HG02840 (cell line): ENCODE data around the gene SNX13.
"Not testable (repeated sequence)": the region's sequence is repeated elsewhere in the genome, so short reads cannot be mapped to it uniquely, and the experiment has no call there.

Source experiments
- ATAC-seq: cut with Tn5 transposase; IDR thresholded peaks from one replicate; pipeline ENCODE4 v1.9.1; 2021; ENCODE audit warnings: mild to moderate bottlenecking, moderate library complexity, moderate number of reproducible peaks; ENCODE audit not compliant: unreplicated experiment, low FRiP score

SNX13 gene

DNA sequence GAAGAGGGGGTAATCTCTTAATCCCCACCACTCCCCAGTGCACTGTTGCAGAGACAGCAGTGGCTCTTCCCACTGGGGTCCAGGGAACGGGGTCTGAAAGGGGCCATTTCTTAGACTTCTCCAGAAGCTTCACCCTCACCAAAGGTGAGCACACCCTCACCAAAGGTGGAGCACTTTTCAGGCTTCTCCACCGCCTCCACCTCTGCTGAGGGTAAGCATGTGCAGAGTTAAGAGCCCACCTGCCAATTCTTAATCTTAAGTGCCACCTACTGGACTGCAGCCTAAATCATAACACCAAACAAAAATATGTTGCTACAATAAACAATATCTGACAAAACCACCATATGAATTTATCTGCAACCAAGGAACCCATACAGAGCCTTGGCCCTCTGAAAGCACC, 27.0 kb downstream of the SNX13 start:
- ATAC-seq: no peak

DNA sequence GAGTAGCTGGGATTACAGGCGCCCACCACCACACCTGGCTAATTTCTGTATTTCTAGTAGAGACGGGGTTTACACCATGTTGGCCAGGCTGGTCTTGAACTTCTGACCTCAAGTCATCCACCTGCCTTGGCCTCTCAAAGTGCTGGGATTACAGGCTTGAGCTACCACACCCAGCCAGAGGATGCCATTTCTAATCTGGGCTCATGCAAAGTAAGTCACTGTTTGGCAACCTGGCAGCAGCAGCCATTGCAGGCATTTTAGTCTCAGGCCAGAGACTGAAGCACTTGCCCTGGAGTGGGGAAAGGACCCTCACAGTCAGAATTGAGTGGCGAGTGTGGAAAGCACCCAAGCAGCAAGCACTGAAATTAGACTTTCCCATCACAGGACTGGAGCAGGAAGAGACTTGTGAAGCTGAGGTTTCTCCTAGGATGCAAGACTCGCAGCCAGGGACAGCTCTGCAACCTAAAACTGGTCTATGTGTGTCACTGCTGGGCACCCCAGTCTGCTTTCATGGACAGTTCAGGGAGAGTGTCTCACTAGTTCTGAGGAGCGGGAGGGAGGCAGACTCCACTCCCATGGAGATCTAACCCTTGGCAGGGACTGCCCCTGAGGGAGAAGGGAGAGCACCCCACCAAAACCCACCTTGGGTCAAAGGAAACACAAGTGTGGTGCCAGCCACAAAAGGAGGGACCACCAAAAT, 27.6 kb downstream of the SNX13 start:
- ATAC-seq: no peak

DNA sequence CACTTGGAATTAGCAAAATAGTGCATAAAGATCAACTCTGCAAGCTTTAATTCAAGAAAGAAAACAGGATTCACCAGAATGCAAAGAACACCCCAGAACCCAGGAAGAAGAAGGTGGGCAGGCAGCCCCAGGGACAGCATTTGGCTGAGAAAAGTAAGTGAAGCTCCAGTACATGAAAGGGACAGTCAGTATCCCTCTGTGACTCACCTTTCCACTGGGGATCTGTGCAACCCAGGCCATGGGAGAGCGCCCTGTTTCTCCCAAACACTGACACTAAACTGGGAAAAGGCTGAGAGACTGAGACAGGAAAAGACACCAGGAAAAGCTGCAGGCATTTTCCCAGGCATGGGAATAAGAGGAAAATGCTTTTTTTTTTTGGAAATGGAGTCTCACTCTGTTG, 28.2 kb downstream of the SNX13 start:
- ATAC-seq: no peak

DNA sequence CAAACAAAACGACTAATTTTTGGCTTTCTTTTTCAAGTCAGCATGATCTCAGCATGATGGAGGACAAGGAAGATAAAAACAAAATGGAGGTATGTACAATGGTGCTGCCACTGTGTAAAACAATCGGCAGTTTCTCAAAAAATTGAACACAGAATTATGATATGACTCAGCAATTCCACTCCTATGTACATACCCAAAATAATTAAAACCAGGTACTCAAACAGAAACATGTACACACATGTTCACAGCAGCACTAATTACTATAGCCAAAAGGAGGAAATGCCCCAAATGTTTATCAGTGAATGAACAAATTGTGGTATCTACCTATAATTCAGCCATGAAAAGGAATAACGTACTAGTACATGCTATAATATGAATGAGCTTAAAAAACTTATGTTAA, 29.9 kb downstream of the SNX13 start:
- no peak for ATAC-seq

DNA sequence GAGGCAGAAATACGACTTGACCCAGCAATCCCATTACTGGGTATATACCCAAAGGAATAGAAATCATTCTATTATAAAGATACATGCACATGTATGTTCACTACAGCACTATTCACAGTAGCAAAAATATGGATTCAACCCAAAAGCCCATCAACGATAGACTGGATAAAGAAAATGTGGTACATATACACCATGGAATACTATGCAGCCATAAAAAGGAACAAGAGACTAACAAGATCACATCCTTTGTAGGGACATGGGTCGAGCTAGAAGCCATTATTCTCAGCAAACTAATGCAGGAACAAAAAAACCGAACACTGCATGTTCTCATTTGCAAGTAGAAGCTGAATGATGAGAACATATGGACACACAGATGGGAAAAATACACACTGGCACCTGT, 31.0 kb downstream of the SNX13 start:
- not testable (repeated sequence) for ATAC-seq

DNA sequence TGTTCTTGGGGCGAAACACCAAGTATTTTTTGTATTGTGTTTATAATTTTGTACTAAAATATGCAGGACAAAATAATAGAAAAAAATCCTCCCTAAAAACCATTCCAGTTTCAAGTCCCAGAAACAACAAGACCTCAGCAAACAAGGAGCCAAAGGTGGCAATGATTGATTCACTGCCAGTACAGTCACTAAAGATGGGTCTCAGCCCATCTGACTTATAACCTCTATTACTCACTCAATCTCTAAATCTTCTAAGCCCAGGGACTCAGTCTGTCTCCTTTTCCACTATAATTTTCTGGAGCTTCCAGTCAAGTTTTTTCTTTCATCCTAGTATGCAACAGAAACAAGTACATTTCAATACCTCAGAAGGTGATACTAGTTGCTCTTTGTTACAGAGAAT, 33.3 kb downstream of the SNX13 start:
- no peak for ATAC-seq

DNA sequence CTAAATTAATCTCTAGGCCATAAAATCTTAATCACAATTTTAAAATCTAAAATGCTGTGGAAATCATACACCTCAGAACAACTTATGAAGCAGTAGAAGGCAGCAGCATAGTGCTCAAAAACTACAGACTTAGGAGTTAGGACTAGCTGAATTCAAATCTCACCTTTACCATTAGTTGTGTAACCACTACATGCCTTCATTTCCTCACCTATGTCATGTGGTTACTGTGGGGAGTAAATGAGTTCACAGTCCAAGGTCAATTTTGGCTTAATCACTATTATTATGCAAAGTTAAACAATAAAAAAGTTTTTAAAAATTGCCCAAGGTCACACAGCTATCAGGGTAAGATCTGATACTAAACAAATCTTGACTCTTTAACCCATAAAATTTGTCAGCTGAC, 37.0 kb downstream of the SNX13 start:
- no peak for ATAC-seq

DNA sequence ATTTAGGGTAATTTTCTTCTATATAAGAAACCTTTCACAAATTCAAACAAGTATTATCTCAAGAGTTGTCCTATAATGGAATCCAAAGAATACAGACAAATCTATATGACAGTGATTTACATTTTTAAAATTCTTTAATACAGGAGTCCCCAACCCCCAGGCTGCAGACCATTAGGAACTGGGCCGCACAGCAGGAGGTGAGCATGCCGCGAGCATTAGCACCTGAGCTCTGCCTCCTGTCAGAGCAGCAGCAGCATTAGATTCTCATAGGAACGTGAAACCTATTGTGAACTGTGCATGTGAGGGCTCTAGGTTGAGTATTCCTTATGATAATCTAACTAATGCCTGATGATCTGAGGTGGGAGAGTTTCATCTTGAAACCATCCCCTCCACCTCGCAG, 37.7 kb downstream of the SNX13 start:
- no peak for ATAC-seq

DNA sequence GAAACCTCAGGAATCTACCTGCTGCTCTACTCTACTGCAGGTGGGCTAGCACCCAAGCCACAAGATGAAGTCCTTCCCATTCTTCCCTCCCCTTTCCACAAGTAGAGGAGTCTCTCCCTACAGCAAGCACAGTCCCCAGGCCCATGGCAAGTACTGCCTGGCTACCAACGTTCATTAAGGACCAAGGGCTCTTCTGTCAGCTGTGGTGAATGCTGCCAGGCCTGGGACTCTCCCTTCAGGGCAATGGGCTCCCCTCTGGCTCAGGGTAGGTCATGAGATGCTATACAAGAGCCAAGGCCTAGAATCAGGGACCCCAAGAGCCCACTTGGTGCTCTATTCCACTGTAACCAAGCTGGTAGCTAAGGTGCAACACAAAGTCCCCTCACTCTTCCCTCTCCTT, 39.8 kb downstream of the SNX13 start:
- ATAC-seq: no peak

DNA sequence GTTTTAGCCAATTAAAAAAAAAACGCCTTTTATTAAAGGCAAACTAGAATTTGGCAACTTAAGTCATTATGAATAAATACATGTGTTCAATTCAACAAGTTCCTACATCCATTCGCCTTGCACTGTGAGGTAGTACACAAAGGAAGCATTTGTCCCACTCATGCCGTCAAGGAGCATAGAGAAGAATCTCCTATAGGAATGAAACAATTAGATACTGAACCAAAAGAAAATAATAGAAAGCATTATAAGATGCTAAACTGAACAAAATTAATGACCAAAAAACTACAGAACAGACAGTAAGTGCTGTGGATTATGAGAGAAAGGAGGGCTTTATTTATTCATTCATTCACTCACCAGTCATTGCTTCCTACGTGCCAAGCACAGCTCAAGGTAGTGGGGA, 42.2 kb downstream of the SNX13 start:
- no peak for ATAC-seq

DNA sequence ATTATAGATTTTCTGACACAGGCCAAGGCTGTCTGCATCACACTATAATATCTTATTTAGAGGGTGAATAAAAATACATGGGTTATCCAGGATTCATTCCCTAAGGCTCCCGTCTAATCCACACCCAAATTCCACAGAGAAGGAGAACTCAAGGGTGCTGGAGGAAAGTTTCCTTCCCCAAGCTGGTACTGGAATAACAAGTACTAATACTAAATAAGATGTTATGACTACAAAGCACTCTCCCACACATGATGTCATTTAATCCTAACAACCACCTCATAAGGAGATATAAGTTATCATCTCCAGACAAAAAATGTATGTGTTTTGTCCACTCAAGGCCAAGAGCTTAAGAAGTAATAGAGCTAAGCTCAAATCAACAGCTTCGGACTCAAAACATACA, 53.0 kb downstream of the SNX13 start:
- ATAC-seq: no peak

DNA sequence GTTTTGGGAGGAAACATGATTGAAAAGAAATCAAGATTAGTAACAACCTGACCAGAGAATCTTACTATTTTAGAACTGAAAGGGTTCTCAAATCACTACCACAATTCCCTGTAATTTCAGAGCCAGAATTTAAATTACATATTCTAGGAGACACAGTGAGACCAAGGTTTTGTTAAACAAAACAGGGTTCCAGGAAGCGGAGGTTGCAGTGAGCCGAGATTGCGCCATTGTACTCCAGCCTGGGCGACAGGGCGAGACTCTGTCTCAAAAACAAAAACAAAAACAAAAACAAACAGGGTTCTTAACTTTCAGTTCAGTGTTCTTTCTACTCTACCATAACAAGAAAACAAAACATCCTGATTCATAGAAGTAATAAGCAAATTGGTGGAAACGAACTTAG, 57.6 kb downstream of the SNX13 start:
- no peak for ATAC-seq

DNA sequence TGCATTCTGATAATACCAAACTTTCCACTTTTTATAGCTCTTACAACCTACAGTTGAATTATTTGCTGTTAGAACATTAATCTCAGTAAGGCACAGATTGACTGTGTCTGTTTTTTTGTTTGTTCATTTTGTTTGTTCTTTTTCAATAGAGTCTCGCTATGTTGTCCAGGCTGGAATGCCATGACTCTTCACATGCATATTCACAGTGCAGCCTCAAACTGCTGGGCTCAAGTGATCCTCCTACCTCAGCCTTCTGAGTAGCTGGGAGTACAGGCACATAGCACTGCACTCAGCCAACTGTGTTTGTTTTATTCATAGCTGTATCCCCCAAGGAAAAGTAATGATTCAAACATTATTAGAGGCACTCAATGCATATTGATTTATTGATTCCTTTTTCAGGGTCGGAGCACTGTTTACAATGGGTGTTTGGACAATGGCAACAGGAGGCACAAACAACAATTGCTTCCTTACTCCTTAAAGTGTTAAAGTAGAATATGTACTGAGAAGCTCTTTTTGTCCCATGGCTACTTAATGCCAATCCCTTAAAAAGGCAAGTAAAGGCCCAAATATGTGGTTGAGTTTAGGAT, 61.1 kb downstream of the SNX13 start:
- ATAC-seq: no peak

DNA sequence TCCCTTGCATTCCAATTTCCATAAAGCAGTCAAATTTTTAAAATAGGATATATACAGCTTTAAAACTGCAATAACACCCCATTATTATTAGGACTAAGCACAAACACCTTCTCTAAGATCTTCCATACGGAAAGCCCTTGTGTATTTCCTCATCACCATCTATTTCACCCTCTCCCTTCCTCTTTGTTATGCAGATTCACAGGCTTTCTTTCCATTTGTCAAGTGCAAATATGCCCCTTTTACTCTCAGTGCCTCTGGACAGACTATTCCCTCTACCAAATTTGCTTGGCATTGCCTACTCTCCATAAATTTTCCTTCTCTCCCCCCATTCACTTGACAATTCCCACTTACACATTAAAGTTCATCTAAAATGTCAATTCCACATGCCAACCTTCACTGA, 61.7 kb downstream of the SNX13 start:
- ATAC-seq: no peak

DNA sequence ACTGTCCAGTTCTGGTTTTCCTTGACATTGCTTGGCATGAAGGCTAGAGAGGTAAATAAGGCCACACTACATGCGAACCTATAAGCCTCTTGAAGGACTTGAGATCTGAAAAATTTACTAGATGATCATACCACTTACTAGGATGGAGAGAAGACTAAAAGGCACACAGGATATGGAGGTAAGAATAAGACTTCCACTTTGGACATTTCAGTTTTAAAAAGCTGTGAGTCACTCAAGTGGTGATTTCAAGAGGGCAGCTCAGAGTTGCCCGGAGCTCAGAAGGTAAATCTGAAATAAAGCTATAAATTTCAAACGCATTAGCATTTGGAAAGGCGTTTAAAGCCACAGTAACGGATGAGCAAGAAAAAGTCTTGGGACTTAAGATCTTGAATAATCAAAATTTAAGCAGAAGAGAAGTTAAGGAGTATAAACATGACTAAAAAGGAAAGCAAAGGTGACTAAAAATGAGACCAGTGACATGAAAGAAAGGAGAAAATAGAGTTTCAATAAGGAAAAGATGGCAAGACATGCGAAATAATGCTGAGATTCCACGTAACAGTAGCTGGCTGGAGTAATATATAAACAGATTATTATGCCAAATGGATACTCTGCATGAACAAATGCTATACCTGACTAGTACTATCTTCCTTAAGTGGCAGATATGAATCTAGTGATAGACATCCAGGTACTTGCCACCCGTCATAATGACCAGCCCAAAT, 68.3 kb downstream of the SNX13 start:
- ATAC-seq: no peak

DNA sequence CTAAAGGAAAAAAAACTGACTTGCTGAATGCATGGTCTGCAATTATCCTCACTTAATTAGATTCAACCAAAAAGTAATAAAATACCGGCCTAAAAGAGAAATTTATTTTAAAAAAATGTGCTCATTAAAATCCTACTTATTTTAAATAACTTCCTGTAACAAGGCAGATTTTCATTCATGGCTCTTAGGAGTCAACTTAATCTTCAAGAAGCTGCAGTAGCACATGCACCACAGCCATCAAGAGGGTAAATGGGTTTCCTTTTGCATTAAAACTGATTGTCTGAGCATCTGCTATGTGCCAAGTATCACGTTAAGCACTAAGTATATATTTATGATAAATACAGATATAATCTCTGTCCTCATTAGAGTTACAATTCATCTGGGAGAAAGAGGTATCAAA, 69.9 kb downstream of the SNX13 start:
- no peak for ATAC-seq

DNA sequence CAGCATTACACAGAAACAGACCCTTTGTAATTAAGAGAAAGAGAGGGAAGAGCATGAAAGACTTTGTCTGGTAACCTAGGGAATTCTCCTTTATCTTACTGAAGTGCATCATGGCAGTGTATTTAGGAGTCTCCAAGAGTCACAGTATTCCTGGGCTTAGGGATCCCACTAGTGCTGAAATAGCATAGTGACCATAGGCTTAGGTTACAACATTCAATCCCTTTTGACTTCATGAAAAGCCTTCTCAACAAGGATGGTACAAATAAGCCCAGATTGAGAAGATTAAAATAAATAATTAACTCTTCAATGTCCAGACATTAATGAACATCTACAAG, 76.5 kb downstream of the SNX13 start:
- ATAC-seq: no peak

DNA sequence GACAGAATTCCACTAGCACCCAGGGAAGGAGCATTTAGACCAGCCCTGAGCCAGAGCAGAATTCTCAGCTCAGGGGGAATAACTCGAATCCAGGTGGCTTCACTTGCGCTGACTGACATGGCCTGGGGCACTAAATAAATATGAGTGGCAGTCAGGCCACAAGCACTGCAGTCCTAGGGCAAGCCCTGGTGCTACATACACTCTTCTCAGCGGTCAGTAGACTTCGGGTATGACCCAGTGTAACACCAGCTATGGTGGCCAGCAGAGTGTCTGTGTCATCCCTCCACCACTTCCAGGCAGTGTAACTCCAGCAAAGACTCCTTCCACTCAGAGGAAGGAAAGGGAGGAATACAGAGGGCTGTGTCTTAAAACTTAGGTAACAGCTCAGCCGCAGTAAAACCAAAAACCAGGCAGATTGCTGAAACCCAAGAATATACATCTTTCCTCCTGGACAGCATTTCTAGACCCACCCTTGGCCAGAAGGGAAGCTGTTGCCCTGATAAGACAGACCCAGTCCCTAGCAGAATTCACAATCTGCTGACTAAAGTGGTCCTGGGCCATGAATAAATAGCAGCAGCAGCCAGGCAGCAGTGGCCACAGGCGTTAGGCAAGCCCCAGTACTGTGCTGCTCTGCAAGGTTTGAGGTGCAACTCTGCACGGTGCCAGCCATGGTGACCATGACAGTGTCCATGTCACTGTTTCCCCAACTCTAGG, 77.0 kb downstream of the SNX13 start:
- ATAC-seq: no peak

DNA sequence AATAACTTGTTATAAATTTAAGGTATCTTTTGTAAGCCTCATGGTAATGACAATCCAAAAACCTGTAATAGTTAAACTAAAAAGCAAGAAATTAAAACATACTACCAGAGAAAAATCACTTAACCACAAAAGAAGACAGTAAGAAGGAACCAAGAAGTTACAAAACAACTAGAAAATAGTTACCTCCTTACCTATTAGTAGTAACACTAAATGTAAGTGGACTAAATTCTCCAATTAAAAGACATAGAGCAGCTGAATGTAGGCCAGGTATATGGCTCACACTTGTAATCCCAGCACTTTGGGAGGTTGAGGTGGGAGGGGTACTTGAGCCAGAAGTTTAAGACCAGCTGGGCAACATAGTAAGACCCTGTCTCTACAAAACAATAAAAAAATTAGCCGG, 84.0 kb downstream of the SNX13 start:
- no peak for ATAC-seq

DNA sequence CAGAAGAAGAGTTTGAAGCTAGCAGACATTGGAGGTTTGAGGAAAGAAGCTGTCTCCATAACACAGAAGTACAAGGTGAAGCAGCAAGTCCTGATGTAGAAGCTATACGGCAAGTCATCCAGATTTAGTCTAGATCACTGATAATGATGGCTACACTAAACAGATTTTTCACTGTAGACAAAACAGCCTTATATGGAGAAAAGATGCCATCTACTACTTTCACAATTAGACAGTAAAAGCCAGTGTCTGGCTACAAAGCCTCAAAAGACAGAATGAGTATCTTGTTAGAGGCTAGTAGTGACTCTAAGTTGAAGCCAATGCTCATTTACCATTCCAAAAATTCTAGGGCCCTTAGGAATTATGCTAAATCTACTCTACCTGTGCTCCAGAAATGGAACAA, 85.1 kb downstream of the SNX13 start:
- ATAC-seq: no peak

DNA sequence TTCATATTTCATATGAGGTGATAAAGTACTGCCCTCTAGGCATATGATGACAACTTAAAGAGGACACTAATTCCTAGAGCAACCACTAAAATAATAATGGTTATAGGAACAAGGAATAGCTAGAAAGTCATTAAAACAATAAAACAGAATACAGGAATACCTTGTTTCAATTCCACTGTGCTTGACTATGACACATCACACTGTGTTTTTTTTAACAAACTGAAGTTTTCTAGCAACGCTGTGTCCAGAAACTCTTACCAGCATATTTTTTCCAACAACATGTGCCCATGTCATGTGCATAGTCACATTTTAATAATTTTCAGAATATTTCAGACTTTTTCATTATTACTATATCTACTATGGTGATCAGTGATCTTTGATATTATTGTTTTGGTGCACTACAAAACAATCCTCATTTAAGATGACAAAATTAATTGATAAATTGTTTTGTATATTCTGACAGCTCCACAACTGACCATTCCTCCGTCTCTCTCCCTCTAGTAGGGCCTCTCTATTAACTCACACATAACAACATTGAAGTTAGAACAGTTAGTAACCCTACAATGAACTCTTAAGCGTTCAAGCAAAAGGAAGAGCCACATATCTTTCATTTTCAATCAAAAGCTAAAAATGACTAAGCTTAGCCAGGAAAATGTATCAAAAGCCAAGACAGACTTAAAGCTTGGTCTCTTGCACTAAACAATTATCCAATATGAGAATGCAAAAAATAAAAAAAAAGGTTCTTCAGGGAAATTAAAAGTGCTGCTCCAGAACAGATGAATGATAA, 85.8 kb downstream of the SNX13 start:
- no peak for ATAC-seq
